AG10803 (cell line): Measurements from ENCODE around the gene AARSD1.
"Not testable (repeated sequence)": the region's sequence is repeated elsewhere in the genome, so short reads cannot be mapped to it uniquely, and the experiment has no call there.

Experiments
- DNase-seq: peaks from one replicate; pipeline ENCODE4 v3.0.0; 2010; ENCODE audit warnings: low read depth
- H3K4me3 ChIP-seq: 2 replicates; pipeline ENCODE4 v1.5.1; 2011; ENCODE audit warnings: mild to moderate bottlenecking, low read length, control low read depth
- CTCF ChIP-seq: conservative IDR thresholded peaks from 2 replicates; pipeline ENCODE4 v1.5.1; 2011; ENCODE audit warnings: mild to moderate bottlenecking, low read length, control low read depth, inconsistent platforms

The AARSD1 gene

GRCh38 chr17:42979511-42980273 is 15.4 kb upstream of the AARSD1 start, which contains the start of gene PTGES3L:
Gene PTGES3L (minus strand): TSS chr17:42980080. CDS start chr17:42980053, 27 bp downstream.
- no peak for DNase-seq
- peak within 1 kb of the TSS; percentile 87 for H3K4me3 ChIP-seq
- TF ChIP-seq CTCF = no peak

- not testable (repeated sequence) for DNase-seq, H3K4me3 ChIP-seq
These were observed 11.4 kb upstream of the AARSD1 start for GRCh38 chr17:42975701-42976100.

GRCh38 chr17:42975265-42975664 is 11.0 kb upstream of the AARSD1 start:
- no peak overlapping the region for H3K4me3 ChIP-seq
- no peak for TF ChIP-seq CTCF
- no peak for DNase-seq

GRCh38 chr17:42973323-42973722 is 9.1 kb upstream of the AARSD1 start:
- not testable (repeated sequence) for H3K4me3 ChIP-seq, DNase-seq

- TF ChIP-seq CTCF = no peak
- H3K4me3 ChIP-seq = no peak overlapping the region
- no peak for DNase-seq
These were observed 7.3 kb upstream of the AARSD1 start for GRCh38 chr17:42971589-42971988.

GRCh38 chr17:42969001-42969581 is 4.8 kb upstream of the AARSD1 start:
- H3K4me3 ChIP-seq = no peak overlapping the region
- no peak for TF ChIP-seq CTCF
- no peak for DNase-seq

GRCh38 chr17:42967925-42968324 is 3.7 kb upstream of the AARSD1 start:
- no peak for DNase-seq
- no peak overlapping the region for H3K4me3 ChIP-seq
- TF ChIP-seq CTCF = no peak

- H3K4me3 ChIP-seq = no peak overlapping the region
- TF ChIP-seq CTCF = no peak
- no peak for DNase-seq
These were observed 10.6 kb downstream of the AARSD1 start for GRCh38 chr17:42953669-42954068.
